VCaP (cell line): Measurements from ENCODE around the gene MYCN.
A peak's percentile ranks its signal among the peaks of the same experiment; 100 is the strongest.

Source experiments
- H3K27ac ChIP-seq: fragments of 450-650 bp; 2 replicates; pipeline ENCODE4 v1.5.1; 2017
- CTCF ChIP-seq: fragments of 450-650 bp; conservative IDR thresholded peaks from 2 replicates; pipeline ENCODE4 v1.5.1; 2017; ENCODE audit warnings: mild to moderate bottlenecking, moderate library complexity

The MYCN gene

GRCh38 chr2:15935189-15935588, 5.2 kb upstream of the MYCN start:
- no peak overlapping the region for H3K27ac ChIP-seq
- no peak for TF ChIP-seq CTCF

- no peak overlapping the region for H3K27ac ChIP-seq
- TF ChIP-seq CTCF = no peak
Measured at GRCh38 chr2:15935675-15936074, 4.7 kb upstream of the MYCN start.

- H3K27ac ChIP-seq = no peak overlapping the region
- TF ChIP-seq CTCF = no peak
Measured at GRCh38 chr2:15936277-15937104, 3.9 kb upstream of the MYCN start.

- no peak overlapping the region for H3K27ac ChIP-seq
- TF ChIP-seq CTCF = no peak
Measured at GRCh38 chr2:15937105-15937881, 3.1 kb upstream of the MYCN start.

- no peak for TF ChIP-seq CTCF
- no peak overlapping the region for H3K27ac ChIP-seq
Measured at GRCh38 chr2:15937882-15938802, 2.2 kb upstream of the MYCN start.

- peak overlapping the region; percentile 18; the same call in 1 of the 2 replicates for H3K27ac ChIP-seq
- no peak for TF ChIP-seq CTCF
Measured at GRCh38 chr2:15938803-15939555, 1.4 kb upstream of the MYCN start.
